Measurements from ENCODE around the gene CMIP.

CMIP gene

GRCh38 chr16:81620029-81620428 lies 175.4 kb downstream of the CMIP start:
- Histone ChIP-seq H3K27me3 (replicated peaks) (no peaks in the 10 kb centered on the region), H3K27ac (no peak overlapping the region), H3K4me3 (ENCODE audit: low read depth, low read length) (no peak overlapping the region), H3K36me3 (replicated peaks) (peaks cover 3% of the 10 kb centered on the region)
- no peak for DNase-seq
- TF ChIP-seq CTCF (IDR thresholded peaks at IDR 0.05; ENCODE audit: low read depth, low read length, missing control alignments) = no peak
- in situ Hi-C loops (cut with HindIII; ENCODE audit: low pct_ligation_motif_present, low sequenced_read_pairs) = no loop called here

GRCh38 chr16:81620796-81621195 lies 176.2 kb downstream of the CMIP start:
- peaks cover 3% of the 10 kb centered on the region for H3K36me3 ChIP-seq (replicated peaks)
- H3K4me3 ChIP-seq (ENCODE audit: low read depth, low read length) = no peak overlapping the region
- in situ Hi-C loops (cut with HindIII; ENCODE audit: low pct_ligation_motif_present, low sequenced_read_pairs) = no loop called here
- no peaks in the 10 kb centered on the region for H3K27me3 ChIP-seq (replicated peaks)
- H3K27ac ChIP-seq = no peak overlapping the region
- no peak for DNase-seq
- no peak for TF ChIP-seq CTCF (IDR thresholded peaks at IDR 0.05; ENCODE audit: low read depth, low read length, missing control alignments)

GRCh38 chr16:81621496-81621895 lies 176.9 kb downstream of the CMIP start:
- in situ Hi-C loops (cut with HindIII; ENCODE audit: low pct_ligation_motif_present, low sequenced_read_pairs) = no loop called here
- DNase-seq = no peak
- no peak overlapping the region for H3K4me3 ChIP-seq (ENCODE audit: low read depth, low read length)
- no peak for TF ChIP-seq CTCF (IDR thresholded peaks at IDR 0.05; ENCODE audit: low read depth, low read length, missing control alignments)
- H3K36me3 ChIP-seq (replicated peaks) = peaks cover 3% of the 10 kb centered on the region
- H3K27me3 ChIP-seq (replicated peaks) = no peaks in the 10 kb centered on the region
- H3K27ac ChIP-seq = no peak overlapping the region

GRCh38 chr16:81623365-81624102 lies 178.9 kb downstream of the CMIP start:
- Histone ChIP-seq H3K36me3 (replicated peaks) (no peaks in the 10 kb centered on the region), H3K27ac (no peak overlapping the region), H3K27me3 (replicated peaks) (no peaks in the 10 kb centered on the region), H3K4me3 (ENCODE audit: low read depth, low read length) (no peak overlapping the region)
- no peak for DNase-seq
- in situ Hi-C loops (cut with HindIII; ENCODE audit: low pct_ligation_motif_present, low sequenced_read_pairs) = no loop called here
- TF ChIP-seq CTCF (IDR thresholded peaks at IDR 0.05; ENCODE audit: low read depth, low read length, missing control alignments) = peak; percentile 70

DNA sequence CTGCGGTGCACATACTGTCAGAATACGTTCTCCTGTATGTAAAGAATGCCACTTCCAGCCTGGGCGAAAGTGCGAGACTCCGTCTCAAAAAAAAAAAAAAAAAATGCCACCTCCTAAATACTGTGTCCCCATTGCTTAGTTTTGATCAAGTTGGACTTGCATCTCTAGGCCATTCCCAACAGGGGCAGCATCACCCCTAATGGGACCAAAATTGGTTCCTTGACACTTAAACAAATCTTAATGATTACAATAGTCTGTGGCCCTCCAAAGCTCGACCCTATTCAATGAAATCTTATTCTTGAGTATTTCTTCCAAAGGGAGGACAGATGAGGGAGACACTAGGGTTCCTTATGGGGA lies 179.8 kb downstream of the CMIP start:
- Histone ChIP-seq H3K27me3 (replicated peaks) (no peaks in the 10 kb centered on the region), H3K4me3 (ENCODE audit: low read depth, low read length) (no peak overlapping the region), H3K27ac (no peak overlapping the region), H3K36me3 (replicated peaks) (no peaks in the 10 kb centered on the region)
- no peak for DNase-seq
- in situ Hi-C loops (cut with HindIII; ENCODE audit: low pct_ligation_motif_present, low sequenced_read_pairs) = no loop called here
- TF ChIP-seq CTCF (IDR thresholded peaks at IDR 0.05; ENCODE audit: low read depth, low read length, missing control alignments) = no peak
